ENCODE measurements around the gene JAK1.

The JAK1 gene

GRCh38 chr1:64946916-64947315 lies 19.4 kb downstream of the JAK1 start:
- no peak overlapping the region for H3K4me3 ChIP-seq (ENCODE audit: low read depth, low read length)
- no peak for TF ChIP-seq CTCF (IDR thresholded peaks at IDR 0.05; ENCODE audit: low read depth, low read length)

GRCh38 chr1:64944913-64945312 lies 21.4 kb downstream of the JAK1 start:
- H3K4me3 ChIP-seq (ENCODE audit: low read depth, low read length), result no peak overlapping the region
- TF ChIP-seq CTCF (IDR thresholded peaks at IDR 0.05; ENCODE audit: low read depth, low read length), result no peak

DNA sequence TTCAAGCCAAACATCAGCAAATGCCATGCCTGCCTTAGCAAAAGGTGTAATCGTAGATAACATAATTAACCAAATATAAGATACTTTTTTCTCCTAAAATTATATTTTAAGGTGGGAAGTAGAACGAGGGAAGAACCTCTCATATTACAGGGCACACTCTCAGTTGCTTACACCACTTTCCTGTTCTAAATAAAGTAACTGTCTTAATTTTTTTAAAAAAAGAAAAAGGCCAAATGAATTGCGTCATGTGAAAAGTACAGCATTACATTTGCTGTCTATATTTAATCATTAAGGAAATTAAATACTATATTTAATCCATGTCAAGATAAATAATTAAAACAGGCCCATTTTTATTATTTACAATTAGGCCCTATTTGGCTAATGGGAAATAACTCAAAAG lies 23.7 kb downstream of the JAK1 start:
- no peak overlapping the region for H3K4me3 ChIP-seq (ENCODE audit: low read depth, low read length)
- no peak for TF ChIP-seq CTCF (IDR thresholded peaks at IDR 0.05; ENCODE audit: low read depth, low read length)

- H3K4me3 ChIP-seq (ENCODE audit: low read depth, low read length), result no peak overlapping the region
- TF ChIP-seq CTCF (IDR thresholded peaks at IDR 0.05; ENCODE audit: low read depth, low read length), result no peak
These were observed 24.2 kb downstream of the JAK1 start for GRCh38 chr1:64942118-64942517.

DNA sequence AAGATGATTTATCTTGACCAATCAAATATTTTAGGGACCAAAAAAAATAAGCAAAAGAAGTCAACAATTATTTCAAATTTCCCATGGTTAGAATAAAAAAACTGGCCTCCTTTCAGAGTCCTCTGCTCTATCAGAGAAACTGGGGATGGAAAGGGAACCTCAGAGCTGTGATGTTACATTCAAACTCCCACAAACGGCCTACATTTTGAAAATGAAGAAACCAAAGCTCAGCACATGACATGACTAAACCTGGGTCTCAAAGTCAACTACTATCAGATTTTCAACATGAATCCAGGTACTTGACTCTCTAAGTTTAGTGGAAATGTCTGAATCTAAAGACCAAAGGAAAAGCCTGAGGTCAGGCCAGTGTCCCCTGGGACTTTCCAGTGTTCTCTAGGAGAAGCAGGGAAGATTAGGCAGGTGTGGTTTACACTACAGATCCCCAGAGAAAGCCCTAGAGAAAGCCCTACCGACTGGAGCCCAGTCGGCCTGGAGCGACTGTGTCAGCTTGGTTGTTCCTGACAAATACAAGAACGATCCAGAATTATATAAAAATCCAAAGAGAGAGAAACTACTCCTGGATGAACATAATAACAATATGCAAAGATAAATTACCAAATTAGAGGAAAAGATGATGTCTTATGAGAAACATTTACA lies 24.8 kb downstream of the JAK1 start:
- no peak overlapping the region for H3K4me3 ChIP-seq (ENCODE audit: low read depth, low read length)
- no peak for TF ChIP-seq CTCF (IDR thresholded peaks at IDR 0.05; ENCODE audit: low read depth, low read length)

GRCh38 chr1:64940025-64940424 lies 26.3 kb downstream of the JAK1 start:
- H3K4me3 ChIP-seq (ENCODE audit: low read depth, low read length), result no peak overlapping the region

GRCh38 chr1:64938991-64939390 lies 27.4 kb downstream of the JAK1 start:
- H3K4me3 ChIP-seq (ENCODE audit: low read depth, low read length), result no peak overlapping the region
- no peak for TF ChIP-seq CTCF (IDR thresholded peaks at IDR 0.05; ENCODE audit: low read depth, low read length)

More at GRCh38 chr1:64940025-64940424, 26.3 kb downstream of the JAK1 start:
- no peak for TF ChIP-seq CTCF (IDR thresholded peaks at IDR 0.05; ENCODE audit: low read depth, low read length)
